ENCODE data around the gene DENND2C. TPM values are rescaled to one million over a fixed set of nuclear protein-coding genes. Genes with fewer than 3 reads are reported as not detected.
A peak's percentile ranks its signal among the peaks of the same experiment; 100 is the strongest.

DENND2C gene
- total RNA-seq, 2 donors from 2014 or later = 1.2 to 1.8 TPM

GRCh38 chr1:114671939-114672275 is 2.1 kb upstream of the DENND2C start:
- no peak for DNase-seq (ENCODE audit: low spot score)
- no peaks in the 10 kb centered on the region for H3K36me3 ChIP-seq
- no peak for TF ChIP-seq CTCF (IDR thresholded peaks at IDR 0.05)
- H3K27ac ChIP-seq = no peak overlapping the region
- no peaks in the 10 kb centered on the region for H3K9me3 ChIP-seq
- peaks cover 0 to 6% of the 10 kb centered on the region in 2 donors for H3K4me1 ChIP-seq
- no peak overlapping the region for H3K4me3 ChIP-seq
- no peaks in the 10 kb centered on the region for H3K27me3 ChIP-seq

GRCh38 chr1:114671011-114671938 is 1.4 kb upstream of the DENND2C start:
- no peaks in the 10 kb centered on the region for H3K9me3 ChIP-seq
- TF ChIP-seq CTCF (IDR thresholded peaks at IDR 0.05) = peak; percentile 37 to 42
- H3K4me1 ChIP-seq = peaks cover 0 to 6% of the 10 kb centered on the region in 2 donors
- no peak overlapping the region for H3K4me3 ChIP-seq
- H3K36me3 ChIP-seq = no peaks in the 10 kb centered on the region
- H3K27ac ChIP-seq = peak overlapping the region; percentile 84 to 88
- no peaks in the 10 kb centered on the region for H3K27me3 ChIP-seq
- no peak for DNase-seq (ENCODE audit: low spot score)

GRCh38 chr1:114670083-114671010 is 498 bp upstream of the DENND2C start:
- H3K36me3 ChIP-seq = no peaks in the 10 kb centered on the region
- peak overlapping the region; percentile 84 to 88 for H3K27ac ChIP-seq
- peaks cover 0 to 6% of the 10 kb centered on the region in 2 donors for H3K4me1 ChIP-seq
- peak in 1 of 2 donors; percentile 17 for TF ChIP-seq CTCF (IDR thresholded peaks at IDR 0.05)
- H3K4me3 ChIP-seq = peak overlapping the region; percentile 78 to 80
- no peaks in the 10 kb centered on the region for H3K9me3 ChIP-seq
- DNase-seq (ENCODE audit: low spot score) = peak; percentile 94
- H3K27me3 ChIP-seq = no peaks in the 10 kb centered on the region

GRCh38 chr1:114668784-114669561 is 876 bp downstream of the DENND2C start:
- Histone ChIP-seq H3K36me3 (no peaks in the 10 kb centered on the region), H3K27me3 (no peaks in the 10 kb centered on the region), H3K4me1 (peaks cover 0 to 6% of the 10 kb centered on the region in 2 donors), H3K9me3 (no peaks in the 10 kb centered on the region), H3K4me3 (peak overlapping the region; percentile 78 to 80), H3K27ac (peak overlapping the region; percentile 84 to 88)
- DNase-seq (ENCODE audit: low spot score) = no peak
- no peak for TF ChIP-seq CTCF (IDR thresholded peaks at IDR 0.05)

- Histone ChIP-seq H3K4me3 (no peak overlapping the region), H3K9me3 (no peaks in the 10 kb centered on the region), H3K27ac (no peak overlapping the region), H3K27me3 (no peaks in the 10 kb centered on the region), H3K36me3 (no peaks in the 10 kb centered on the region), H3K4me1 (peaks cover 0 to 6% of the 10 kb centered on the region in 2 donors)
- DNase-seq (ENCODE audit: low spot score) = no peak
- no peak for TF ChIP-seq CTCF (IDR thresholded peaks at IDR 0.05)
Measured at GRCh38 chr1:114668373-114668772, 1.5 kb downstream of the DENND2C start.

Measured in right atrium auricular region (tissue), 2 donors.